SK-N-SH (cell line): ENCODE measurements around the gene MTA3. TPM values are rescaled to one million over a fixed set of nuclear protein-coding genes. Genes with fewer than 3 reads are reported as not detected.
A peak's percentile ranks its signal among the peaks of the same experiment; 100 is the strongest.

Experiments used
- CTCF ChIA-PET: fragments of 300-600, 350-600 bp; formaldehyde crosslinking; extraction: SDS; loops from one replicate; lab custom pipeline; 2021; lab: Yijun Ruan, JAX
- POLR2A ChIA-PET: fragments of 350-600 bp; sonication (Branson Sonifier 250); formaldehyde crosslinking; extraction: SDS; loops from one replicate; lab custom pipeline; 2020; ENCODE audit warnings: antibody characterized with exemption, inconsistent platforms; lab: Yijun Ruan, JAX
- DNase-seq: peaks from one replicate; pipeline ENCODE4 v3.0.0; 2012
- H2AFZ ChIP-seq: fragments of 200-600 bp; sonication (generic); 2 replicates; pipeline ENCODE4 v1.8.1; 2016; ENCODE audit warnings: antibody characterized with exemption, mild to moderate bottlenecking, low read depth
- H3F3A ChIP-seq: fragments of 200-600 bp; sonication (generic); replicated peaks from 2 replicates; pipeline ENCODE3; 2016; ENCODE audit warnings: antibody characterized with exemption, mild to moderate bottlenecking; ENCODE audit not compliant: insufficient read depth
- H3K27ac ChIP-seq, 2 experiments: fragments of 200-500 bp in 1 of 2; fragments of 200-600 bp in 1 of 2; sonication (Bioruptor generic) in 1 of 2; sonication (generic), shearing (Covaris generic) in 1 of 2; 2 replicates each; pipeline versions ENCODE4 v1.5.1 to v1.6.1; 2014 to 2016; ENCODE audit warnings: low read depth in 2 of 2, inconsistent platforms in 1 of 2, low read length in 1 of 2, mild to moderate bottlenecking in 1 of 2, mixed read lengths in 1 of 2
- H3K27me3 ChIP-seq: fragments of 200-600 bp; sonication (generic), shearing (Covaris generic); 2 replicates; pipeline ENCODE4 v1.6.1; 2016; ENCODE audit warnings: mixed run types; ENCODE audit not compliant: insufficient read depth
- H3K36me3 ChIP-seq, 2 experiments: fragments of 200-500 bp in 1 of 2; fragments of 200-600 bp in 1 of 2; sonication (Bioruptor generic) in 1 of 2; sonication (generic) in 1 of 2; replicated peaks in 1 of 2; 2 replicates each; pipeline versions ENCODE3 to v1.5.1; 2014 to 2016; ENCODE audit warnings: low read length in 1 of 2, mild to moderate bottlenecking in 1 of 2; ENCODE audit not compliant: insufficient read depth in 2 of 2, control insufficient read depth in 1 of 2
- H3K4me1 ChIP-seq, 2 experiments: fragments of 200-500 bp in 1 of 2; fragments of 200-600 bp in 1 of 2; sonication (Bioruptor generic) in 1 of 2; sonication (generic), shearing (Covaris generic) in 1 of 2; 2 replicates each; pipeline versions ENCODE4 v1.5.1 to v1.6.1; 2014 to 2016; ENCODE audit warnings: low read depth in 1 of 2, low read length in 1 of 2, mixed run types in 1 of 2; ENCODE audit not compliant: insufficient read depth in 2 of 2, control insufficient read depth in 1 of 2
- H3K4me2 ChIP-seq: fragments of 200-600 bp; sonication (generic), shearing (Covaris generic); 2 replicates; pipeline ENCODE4 v1.6.1; 2017; ENCODE audit warnings: mixed run types
- H3K4me3 ChIP-seq, 2 experiments: fragments of 200-500 bp in 1 of 2; fragments of 200-600 bp in 1 of 2; sonication (Bioruptor generic) in 1 of 2; sonication (generic), shearing (Covaris generic) in 1 of 2; 2 replicates each; pipeline versions ENCODE4 v1.5.1 to v1.8.1; 2014 to 2016; ENCODE audit warnings: low read depth in 2 of 2, inconsistent platforms in 1 of 2, low read length in 1 of 2, mild to moderate bottlenecking in 1 of 2, mixed read lengths in 1 of 2, moderate library complexity in 1 of 2
- H3K79me2 ChIP-seq: fragments of 200-600 bp; sonication (generic); 2 replicates; pipeline ENCODE4 v1.8.1; 2017; ENCODE audit warnings: mild to moderate bottlenecking; ENCODE audit not compliant: insufficient read depth
- H3K9ac ChIP-seq: fragments of 200-600 bp; sonication (generic); 2 replicates; pipeline ENCODE4 v1.6.1; 2017; ENCODE audit warnings: mixed run types
- H3K9me2 ChIP-seq: fragments of 200-600 bp; sonication (generic); 2 replicates; pipeline ENCODE4 v1.6.1; 2017; ENCODE audit warnings: mixed run types
- H3K9me3 ChIP-seq: fragments of 200-600 bp; sonication (generic); 2 replicates; pipeline ENCODE4 v1.6.1; 2017; ENCODE audit warnings: mixed run types, mild to moderate bottlenecking, moderate library complexity
- H4K20me1 ChIP-seq: fragments of 200-600 bp; sonication (generic); 2 replicates; pipeline ENCODE4 v1.6.1; 2017; ENCODE audit warnings: mild to moderate bottlenecking, mixed run types; ENCODE audit not compliant: insufficient read depth
- FOXJ3 ChIP-seq: sonication (generic); formaldehyde crosslinking; IDR thresholded peaks from 2 replicates; pipeline ENCODE4 v1.5.1; 2020; ENCODE audit warnings: mild to moderate bottlenecking, missing genetic modification reagents
- FOXM1 ChIP-seq: IDR thresholded peaks from 2 replicates; pipeline ENCODE4 v1.4.0; 2012; ENCODE audit warnings: low read depth, mild to moderate bottlenecking
- JUND ChIP-seq: IDR thresholded peaks from 2 replicates; pipeline ENCODE4 v1.4.0; 2012
- MEF2A ChIP-seq: IDR thresholded peaks from 2 replicates; pipeline ENCODE4 v1.4.0; 2012; ENCODE audit warnings: low read depth, borderline replicate concordance
- MXI1 ChIP-seq: IDR thresholded peaks from 2 replicates; pipeline ENCODE4 v1.6.1; 2012; ENCODE audit warnings: mild to moderate bottlenecking, low read depth, low read length, improper control_type of control experiment
- POLR2AphosphoS5 ChIP-seq: IDR thresholded peaks from 2 replicates; pipeline ENCODE4 v1.6.1; 2012; ENCODE audit warnings: low read depth, low read length
- SMC3 ChIP-seq: IDR thresholded peaks from 2 replicates; pipeline ENCODE4 v1.6.1; 2012; ENCODE audit warnings: low read depth, low read length, improper control_type of control experiment
- TCF12 ChIP-seq: IDR thresholded peaks from 2 replicates; pipeline ENCODE4 v1.4.0; 2012
- YY1 ChIP-seq: IDR thresholded peaks from 2 replicates; pipeline ENCODE4 v1.4.0; 2012; ENCODE audit warnings: low read depth, mild to moderate bottlenecking
- WGBS: methylation state at CpG from one replicate; pipeline ENCODE4 v1.1.6; 2017; ENCODE audit warnings: low lambda C conversion rate; 5-methylcytosine and 5-hydroxymethylcytosine counted together
- polyA plus RNA-seq, 3 experiments: library from polyadenylated mRNA; depleted of rRNA; stranded (reverse); fragments of >200 nt; gene quantifications; 2 replicates each; pipeline ENCODE4 v1.2.3, GENCODE V29; 2012
- TF ChIP-seq, protein P1 (sequence below): IDR thresholded peaks from 2 replicates; pipeline ENCODE4 v1.4.0; 2012; ENCODE audit warnings: low read depth, borderline replicate concordance
- TF ChIP-seq, protein P2 (sequence below): fragments of 150-350 bp; IDR thresholded peaks from 2 replicates; pipeline ENCODE4 v1.6.1; 2016; ENCODE audit warnings: mild to moderate bottlenecking, low read depth, low read length
- TF ChIP-seq, protein P3 (sequence below): IDR thresholded peaks from 2 replicates; pipeline ENCODE4 v1.4.0; 2012; ENCODE audit warnings: low read depth
- TF ChIP-seq, protein P4 (sequence below): fragments of 150-350 bp; IDR thresholded peaks from 2 replicates; pipeline ENCODE4 v1.6.1; 2017; ENCODE audit warnings: antibody characterized with exemption, low read length, low read depth, borderline replicate concordance
- TF ChIP-seq, protein P5 (sequence below): IDR thresholded peaks from 2 replicates; pipeline ENCODE4 v1.4.0; 2012; ENCODE audit warnings: low read depth, borderline replicate concordance
- TF ChIP-seq, protein P6 (sequence below): IDR thresholded peaks from 2 replicates; pipeline ENCODE4 v1.6.1; 2012; ENCODE audit warnings: mild to moderate bottlenecking, low read depth, low read length, moderate library complexity

Gene MTA3
- polyA plus RNA-seq, 1 of the 3 experiments (the other 2 are of a cell fraction), result 30.8 TPM

DNA sequence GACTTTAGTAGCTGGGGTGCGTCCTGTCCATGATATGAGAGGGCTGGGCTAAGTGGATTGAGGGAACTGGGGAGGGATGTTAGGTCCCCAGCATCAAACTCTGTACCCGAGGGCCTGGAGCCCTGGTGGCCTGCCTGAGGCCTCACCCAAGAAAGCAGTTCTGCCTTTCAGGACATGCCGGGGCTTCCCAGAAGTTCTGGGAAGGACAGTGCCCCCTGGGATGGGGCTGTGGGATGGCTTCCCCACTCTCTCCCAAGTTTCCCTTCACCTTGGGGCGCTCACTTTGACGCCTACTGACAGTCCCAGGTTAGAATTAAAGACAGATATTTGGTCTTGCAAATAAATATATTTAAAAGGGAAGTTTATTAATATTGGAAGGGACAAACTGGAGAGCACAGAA lies 193.7 kb downstream of the MTA3 start:
- H3K4me2 ChIP-seq, result no peak overlapping the region
- H3K4me1 ChIP-seq, result no peaks in the 10 kb centered on the region; a peak in 1 of 4 replicates
- POLR2A ChIA-PET, result no interaction called here

More for the DNA sequence above, 193.7 kb downstream of the MTA3 start:
- H3K27ac ChIP-seq, result no peak overlapping the region
- H3K9me2 ChIP-seq, result no peaks in the 10 kb centered on the region
- H2AFZ ChIP-seq, result no peak overlapping the region
- H3K27me3 ChIP-seq, result no peaks in the 10 kb centered on the region
- H4K20me1 ChIP-seq, result no peaks in the 10 kb centered on the region
- H3K79me2 ChIP-seq, result no peaks in the 10 kb centered on the region
- H3K36me3 ChIP-seq, result no peaks in the 10 kb centered on the region
- peak; percentile 31 for DNase-seq
- no peaks in the 10 kb centered on the region for H3K9me3 ChIP-seq
- CTCF ChIA-PET, result interaction anchor here (1.1 kb wide), 1 partner anchor 9 kb away, joined by 5 read pairs; no protein-coding TSS in a partner anchor
- TF ChIP-seq, protein P1, sequence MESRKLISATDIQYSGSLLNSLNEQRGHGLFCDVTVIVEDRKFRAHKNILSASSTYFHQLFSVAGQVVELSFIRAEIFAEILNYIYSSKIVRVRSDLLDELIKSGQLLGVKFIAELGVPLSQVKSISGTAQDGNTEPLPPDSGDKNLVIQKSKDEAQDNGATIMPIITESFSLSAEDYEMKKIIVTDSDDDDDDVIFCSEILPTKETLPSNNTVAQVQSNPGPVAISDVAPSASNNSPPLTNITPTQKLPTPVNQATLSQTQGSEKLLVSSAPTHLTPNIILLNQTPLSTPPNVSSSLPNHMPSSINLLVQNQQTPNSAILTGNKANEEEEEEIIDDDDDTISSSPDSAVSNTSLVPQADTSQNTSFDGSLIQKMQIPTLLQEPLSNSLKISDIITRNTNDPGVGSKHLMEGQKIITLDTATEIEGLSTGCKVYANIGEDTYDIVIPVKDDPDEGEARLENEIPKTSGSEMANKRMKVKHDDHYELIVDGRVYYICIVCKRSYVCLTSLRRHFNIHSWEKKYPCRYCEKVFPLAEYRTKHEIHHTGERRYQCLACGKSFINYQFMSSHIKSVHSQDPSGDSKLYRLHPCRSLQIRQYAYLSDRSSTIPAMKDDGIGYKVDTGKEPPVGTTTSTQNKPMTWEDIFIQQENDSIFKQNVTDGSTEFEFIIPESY, result no peak
- TF ChIP-seq, protein P2, sequence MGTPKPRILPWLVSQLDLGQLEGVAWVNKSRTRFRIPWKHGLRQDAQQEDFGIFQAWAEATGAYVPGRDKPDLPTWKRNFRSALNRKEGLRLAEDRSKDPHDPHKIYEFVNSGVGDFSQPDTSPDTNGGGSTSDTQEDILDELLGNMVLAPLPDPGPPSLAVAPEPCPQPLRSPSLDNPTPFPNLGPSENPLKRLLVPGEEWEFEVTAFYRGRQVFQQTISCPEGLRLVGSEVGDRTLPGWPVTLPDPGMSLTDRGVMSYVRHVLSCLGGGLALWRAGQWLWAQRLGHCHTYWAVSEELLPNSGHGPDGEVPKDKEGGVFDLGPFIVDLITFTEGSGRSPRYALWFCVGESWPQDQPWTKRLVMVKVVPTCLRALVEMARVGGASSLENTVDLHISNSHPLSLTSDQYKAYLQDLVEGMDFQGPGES, result no peak
- TF ChIP-seq FOXM1 (no peak), JUND (no peak), TCF12 (no peak), POLR2AphosphoS5 (no peak), FOXJ3 (CRISPR knock-in tag) (no peak), YY1 (no peak), MXI1 (no peak), MEF2A (no peak), SMC3 (no peak)
- TF ChIP-seq, protein P3, sequence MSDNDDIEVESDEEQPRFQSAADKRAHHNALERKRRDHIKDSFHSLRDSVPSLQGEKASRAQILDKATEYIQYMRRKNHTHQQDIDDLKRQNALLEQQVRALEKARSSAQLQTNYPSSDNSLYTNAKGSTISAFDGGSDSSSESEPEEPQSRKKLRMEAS, result no peak
- TF ChIP-seq, protein P4, sequence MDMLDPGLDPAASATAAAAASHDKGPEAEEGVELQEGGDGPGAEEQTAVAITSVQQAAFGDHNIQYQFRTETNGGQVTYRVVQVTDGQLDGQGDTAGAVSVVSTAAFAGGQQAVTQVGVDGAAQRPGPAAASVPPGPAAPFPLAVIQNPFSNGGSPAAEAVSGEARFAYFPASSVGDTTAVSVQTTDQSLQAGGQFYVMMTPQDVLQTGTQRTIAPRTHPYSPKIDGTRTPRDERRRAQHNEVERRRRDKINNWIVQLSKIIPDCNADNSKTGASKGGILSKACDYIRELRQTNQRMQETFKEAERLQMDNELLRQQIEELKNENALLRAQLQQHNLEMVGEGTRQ, result no peak
- TF ChIP-seq, protein P5, sequence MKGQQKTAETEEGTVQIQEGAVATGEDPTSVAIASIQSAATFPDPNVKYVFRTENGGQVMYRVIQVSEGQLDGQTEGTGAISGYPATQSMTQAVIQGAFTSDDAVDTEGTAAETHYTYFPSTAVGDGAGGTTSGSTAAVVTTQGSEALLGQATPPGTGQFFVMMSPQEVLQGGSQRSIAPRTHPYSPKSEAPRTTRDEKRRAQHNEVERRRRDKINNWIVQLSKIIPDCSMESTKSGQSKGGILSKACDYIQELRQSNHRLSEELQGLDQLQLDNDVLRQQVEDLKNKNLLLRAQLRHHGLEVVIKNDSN, result no peak
- TF ChIP-seq, protein P6, sequence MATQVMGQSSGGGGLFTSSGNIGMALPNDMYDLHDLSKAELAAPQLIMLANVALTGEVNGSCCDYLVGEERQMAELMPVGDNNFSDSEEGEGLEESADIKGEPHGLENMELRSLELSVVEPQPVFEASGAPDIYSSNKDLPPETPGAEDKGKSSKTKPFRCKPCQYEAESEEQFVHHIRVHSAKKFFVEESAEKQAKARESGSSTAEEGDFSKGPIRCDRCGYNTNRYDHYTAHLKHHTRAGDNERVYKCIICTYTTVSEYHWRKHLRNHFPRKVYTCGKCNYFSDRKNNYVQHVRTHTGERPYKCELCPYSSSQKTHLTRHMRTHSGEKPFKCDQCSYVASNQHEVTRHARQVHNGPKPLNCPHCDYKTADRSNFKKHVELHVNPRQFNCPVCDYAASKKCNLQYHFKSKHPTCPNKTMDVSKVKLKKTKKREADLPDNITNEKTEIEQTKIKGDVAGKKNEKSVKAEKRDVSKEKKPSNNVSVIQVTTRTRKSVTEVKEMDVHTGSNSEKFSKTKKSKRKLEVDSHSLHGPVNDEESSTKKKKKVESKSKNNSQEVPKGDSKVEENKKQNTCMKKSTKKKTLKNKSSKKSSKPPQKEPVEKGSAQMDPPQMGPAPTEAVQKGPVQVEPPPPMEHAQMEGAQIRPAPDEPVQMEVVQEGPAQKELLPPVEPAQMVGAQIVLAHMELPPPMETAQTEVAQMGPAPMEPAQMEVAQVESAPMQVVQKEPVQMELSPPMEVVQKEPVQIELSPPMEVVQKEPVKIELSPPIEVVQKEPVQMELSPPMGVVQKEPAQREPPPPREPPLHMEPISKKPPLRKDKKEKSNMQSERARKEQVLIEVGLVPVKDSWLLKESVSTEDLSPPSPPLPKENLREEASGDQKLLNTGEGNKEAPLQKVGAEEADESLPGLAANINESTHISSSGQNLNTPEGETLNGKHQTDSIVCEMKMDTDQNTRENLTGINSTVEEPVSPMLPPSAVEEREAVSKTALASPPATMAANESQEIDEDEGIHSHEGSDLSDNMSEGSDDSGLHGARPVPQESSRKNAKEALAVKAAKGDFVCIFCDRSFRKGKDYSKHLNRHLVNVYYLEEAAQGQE, result no peak
- TF ChIP-seq, all 33 proteins: peak for 0
- no peak overlapping the region for H3K9ac ChIP-seq
- H3K4me3 ChIP-seq, result no peak overlapping the region
- H3F3A ChIP-seq, result no peaks in the 10 kb centered on the region
- 97% methylated on average over 3 of the region's 5 CpGs for WGBS
